SU-DHL-6 (cell line): ENCODE data around the gene ITGA7.

Source experiments
- H2AFZ ChIP-seq: fragments of 200-600 bp; sonication (generic); 2 replicates; pipeline ENCODE4 v1.6.1; 2014; ENCODE audit warnings: low read depth, mild to moderate bottlenecking, moderate library complexity, mixed read lengths, antibody characterized with exemption, low read length; ENCODE audit not compliant: severe bottlenecking
- H3F3A ChIP-seq: fragments of 200-600 bp; shearing (Covaris generic); 2 replicates; pipeline ENCODE4 v1.6.0; 2016; ENCODE audit warnings: antibody characterized with exemption, mild to moderate bottlenecking; ENCODE audit not compliant: insufficient read depth
- H3K27ac ChIP-seq: fragments of 200-600 bp; sonication (generic); 2 replicates; pipeline ENCODE4 v1.5.1; 2016; ENCODE audit warnings: low read depth, mild to moderate bottlenecking, low read length, moderate library complexity, mixed read lengths
- H3K27me3 ChIP-seq: fragments of 200-600 bp; sonication (generic), shearing (Covaris generic); 2 replicates; pipeline ENCODE4 v1.6.0; 2014; ENCODE audit warnings: mild to moderate bottlenecking, low read length
- H3K36me3 ChIP-seq: fragments of 200-600 bp; sonication (generic); 2 replicates; pipeline ENCODE4 v1.6.1; 2014; ENCODE audit warnings: mild to moderate bottlenecking, low read length, mixed read lengths
- H3K4me2 ChIP-seq: fragments of 300-600, 200-600 bp; shearing (Covaris generic), sonication (generic); 2 replicates; pipeline ENCODE4 v1.6.0; 2014; ENCODE audit warnings: low read length, low read depth, mild to moderate bottlenecking; ENCODE audit not compliant: poor library complexity, severe bottlenecking
- H3K4me3 ChIP-seq: fragments of 200-600 bp; sonication (generic); 2 replicates; pipeline ENCODE4 v1.5.1; 2014; ENCODE audit warnings: antibody characterized with exemption, low read length, mild to moderate bottlenecking, mixed read lengths; ENCODE audit not compliant: insufficient read depth, poor library complexity, severe bottlenecking
- H3K79me2 ChIP-seq: fragments of 200-600 bp; sonication (generic); 2 replicates; pipeline ENCODE4 v1.6.1; 2014; ENCODE audit warnings: mild to moderate bottlenecking, low read length, moderate library complexity; ENCODE audit not compliant: insufficient read depth
- H3K9ac ChIP-seq: fragments of 200-600 bp; sonication (generic); 2 replicates; pipeline ENCODE4 v1.7.0; 2014; ENCODE audit warnings: mild to moderate bottlenecking, low read length
- H3K9me2 ChIP-seq: fragments of 200-600 bp; sonication (generic); replicated peaks from 2 replicates; pipeline ENCODE4 v1.6.1; 2014; ENCODE audit warnings: low read length; ENCODE audit not compliant: insufficient read depth
- H3K9me3 ChIP-seq: fragments of 200-600 bp; sonication (generic); 2 replicates; pipeline ENCODE4 v1.6.1; 2014; ENCODE audit warnings: low read length, mixed read lengths; ENCODE audit not compliant: insufficient read depth
- H4K20me1 ChIP-seq: fragments of 200-600 bp; sonication (generic); 2 replicates; pipeline ENCODE4 v1.6.1; 2014; ENCODE audit warnings: low read depth, mild to moderate bottlenecking, antibody characterized with exemption, low read length, moderate library complexity, mixed read lengths
- EZH2phosphoT487 ChIP-seq: fragments of 200-600 bp; sonication (generic), shearing (Covaris generic); conservative IDR thresholded peaks from 2 replicates; pipeline ENCODE4 v1.6.1; 2018; ENCODE audit warnings: mild to moderate bottlenecking, antibody characterized with exemption, low read length, moderate library complexity, mixed read lengths
- TF ChIP-seq, protein P1 (sequence below): fragments of 200-600 bp; sonication (generic); IDR thresholded peaks from one replicate; pipeline ENCODE4 v1.5.1; 2017; ENCODE audit warnings: antibody characterized with exemption, mild to moderate bottlenecking, low read length, moderate library complexity; ENCODE audit not compliant: insufficient read depth, poor library complexity, severe bottlenecking

Gene ITGA7

DNA sequence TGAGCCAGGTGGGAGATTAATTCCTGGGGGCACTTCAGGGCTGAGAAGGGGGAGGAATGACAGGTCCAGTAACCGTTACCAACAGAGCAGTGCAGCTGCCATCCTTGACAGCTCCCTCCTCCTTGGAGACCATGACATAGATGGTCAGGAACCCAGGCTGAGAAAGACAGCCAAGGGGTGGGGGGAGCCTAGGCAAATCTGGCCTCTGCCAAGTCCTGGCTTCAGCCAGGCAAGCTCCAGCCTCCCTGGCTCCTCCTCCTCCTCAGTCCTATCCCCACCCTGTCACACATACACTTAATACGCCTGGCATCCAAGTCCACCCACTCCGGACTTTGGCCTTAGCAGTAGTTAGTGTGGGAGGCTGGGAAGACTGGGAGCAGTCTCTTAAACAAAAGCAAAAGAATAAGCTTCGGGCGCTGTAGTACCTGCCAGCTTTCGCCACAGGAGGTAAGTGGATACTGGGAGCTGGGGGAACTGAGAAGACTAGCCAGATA, 12.4 kb upstream of the ITGA7 start, which contains the start of gene RDH5:
RDH5 (plus strand) TSS at position 323 of the 494 bp plus-strand sequence. CDS start 792 bp downstream, outside the sequence.
- H3K9me3 ChIP-seq: no peaks in the 10 kb centered on the region
- TF ChIP-seq, protein P1, sequence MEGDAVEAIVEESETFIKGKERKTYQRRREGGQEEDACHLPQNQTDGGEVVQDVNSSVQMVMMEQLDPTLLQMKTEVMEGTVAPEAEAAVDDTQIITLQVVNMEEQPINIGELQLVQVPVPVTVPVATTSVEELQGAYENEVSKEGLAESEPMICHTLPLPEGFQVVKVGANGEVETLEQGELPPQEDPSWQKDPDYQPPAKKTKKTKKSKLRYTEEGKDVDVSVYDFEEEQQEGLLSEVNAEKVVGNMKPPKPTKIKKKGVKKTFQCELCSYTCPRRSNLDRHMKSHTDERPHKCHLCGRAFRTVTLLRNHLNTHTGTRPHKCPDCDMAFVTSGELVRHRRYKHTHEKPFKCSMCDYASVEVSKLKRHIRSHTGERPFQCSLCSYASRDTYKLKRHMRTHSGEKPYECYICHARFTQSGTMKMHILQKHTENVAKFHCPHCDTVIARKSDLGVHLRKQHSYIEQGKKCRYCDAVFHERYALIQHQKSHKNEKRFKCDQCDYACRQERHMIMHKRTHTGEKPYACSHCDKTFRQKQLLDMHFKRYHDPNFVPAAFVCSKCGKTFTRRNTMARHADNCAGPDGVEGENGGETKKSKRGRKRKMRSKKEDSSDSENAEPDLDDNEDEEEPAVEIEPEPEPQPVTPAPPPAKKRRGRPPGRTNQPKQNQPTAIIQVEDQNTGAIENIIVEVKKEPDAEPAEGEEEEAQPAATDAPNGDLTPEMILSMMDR: no peak
- no peak for TF ChIP-seq EZH2phosphoT487
- no peak within 1 kb of the TSS for H3K4me2 ChIP-seq
- no peak within 1 kb of the TSS for H3K9ac ChIP-seq
- no peaks in the 10 kb centered on the region for H3K27me3 ChIP-seq
- H3K79me2 ChIP-seq: no peaks in the 10 kb centered on the region
- no peak within 1 kb of the TSS for H3K27ac ChIP-seq
- H3K4me3 ChIP-seq: no peak within 1 kb of the TSS
- H3K9me2 ChIP-seq: no peaks in the 10 kb centered on the region
- H4K20me1 ChIP-seq: no peaks in the 10 kb centered on the region
- H2AFZ ChIP-seq: no peak within 1 kb of the TSS
- H3F3A ChIP-seq: peaks cover 1% of the 10 kb centered on the region; the same call in 1 of the 2 replicates
- H3K36me3 ChIP-seq: no peaks in the 10 kb centered on the region

GRCh38 chr12:55719371-55719770, 11.7 kb upstream of the ITGA7 start:
- Histone ChIP-seq H3K9me2 (no peaks in the 10 kb centered on the region), H3K9me3 (no peaks in the 10 kb centered on the region), H4K20me1 (no peaks in the 10 kb centered on the region), H3K4me3 (no peak overlapping the region), H3K27ac (no peak overlapping the region), H2AFZ (no peak overlapping the region), H3K36me3 (no peaks in the 10 kb centered on the region), H3K4me2 (no peak overlapping the region), H3K27me3 (no peaks in the 10 kb centered on the region), H3K79me2 (no peaks in the 10 kb centered on the region), H3F3A (no peaks in the 10 kb centered on the region), H3K9ac (no peak overlapping the region)
- TF ChIP-seq, protein P1: no peak
- no peak for TF ChIP-seq EZH2phosphoT487

DNA sequence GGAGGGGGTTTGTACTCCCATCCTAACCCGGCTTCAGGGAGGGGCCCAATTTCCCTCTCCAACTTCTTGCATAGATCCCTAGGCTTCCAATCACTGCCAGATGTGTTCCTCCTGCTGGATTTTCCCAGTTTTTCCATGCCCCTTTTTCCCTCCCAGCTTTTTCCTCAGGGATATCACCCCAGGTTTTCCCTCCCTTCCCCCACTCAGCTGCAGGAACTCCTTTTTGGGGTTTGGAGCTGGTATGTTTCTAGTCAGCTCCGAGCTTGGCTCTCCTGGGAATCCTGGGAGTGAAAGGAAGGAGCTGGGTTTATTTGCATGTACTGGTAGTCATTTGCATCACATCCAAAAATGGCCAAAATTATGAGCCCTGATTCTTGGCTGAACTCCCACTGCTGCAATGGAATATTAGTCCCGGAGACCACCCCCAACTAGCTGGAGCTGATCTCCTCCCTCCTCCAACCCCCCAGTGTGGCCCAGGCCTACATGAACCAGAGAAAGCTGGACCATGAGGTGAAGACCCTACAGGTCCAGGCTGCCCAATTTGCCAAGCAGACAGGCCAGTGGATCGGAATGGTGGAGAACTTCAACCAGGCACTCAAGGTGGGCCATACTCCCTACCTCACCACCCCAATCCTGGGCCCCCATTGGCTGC, 11.0 kb upstream of the ITGA7 start:
- H3K4me3 ChIP-seq: no peak overlapping the region
- H3F3A ChIP-seq: no peaks in the 10 kb centered on the region
- no peaks in the 10 kb centered on the region for H3K79me2 ChIP-seq
- H2AFZ ChIP-seq: no peak overlapping the region
- H3K4me2 ChIP-seq: no peak overlapping the region
- TF ChIP-seq, protein P1: no peak
- H3K27me3 ChIP-seq: no peaks in the 10 kb centered on the region
- no peaks in the 10 kb centered on the region for H3K9me2 ChIP-seq
- no peaks in the 10 kb centered on the region for H3K9me3 ChIP-seq
- no peak overlapping the region for H3K9ac ChIP-seq
- H4K20me1 ChIP-seq: no peaks in the 10 kb centered on the region
- no peaks in the 10 kb centered on the region for H3K36me3 ChIP-seq
- H3K27ac ChIP-seq: no peak overlapping the region
